VCaP (cell line): ENCODE data around the gene ZBTB8A.
"Not testable (repeated sequence)": the region's sequence is repeated elsewhere in the genome, so short reads cannot be mapped to it uniquely, and the experiment has no call there.

Experiments used
- H3K27ac ChIP-seq: fragments of 450-650 bp; 2 replicates; pipeline ENCODE4 v1.5.1; 2017
- TF ChIP-seq, protein P1 (sequence below): fragments of 450-650 bp; conservative IDR thresholded peaks from 2 replicates; pipeline ENCODE4 v1.5.1; 2017; ENCODE audit warnings: mild to moderate bottlenecking, moderate library complexity

Gene ZBTB8A

DNA sequence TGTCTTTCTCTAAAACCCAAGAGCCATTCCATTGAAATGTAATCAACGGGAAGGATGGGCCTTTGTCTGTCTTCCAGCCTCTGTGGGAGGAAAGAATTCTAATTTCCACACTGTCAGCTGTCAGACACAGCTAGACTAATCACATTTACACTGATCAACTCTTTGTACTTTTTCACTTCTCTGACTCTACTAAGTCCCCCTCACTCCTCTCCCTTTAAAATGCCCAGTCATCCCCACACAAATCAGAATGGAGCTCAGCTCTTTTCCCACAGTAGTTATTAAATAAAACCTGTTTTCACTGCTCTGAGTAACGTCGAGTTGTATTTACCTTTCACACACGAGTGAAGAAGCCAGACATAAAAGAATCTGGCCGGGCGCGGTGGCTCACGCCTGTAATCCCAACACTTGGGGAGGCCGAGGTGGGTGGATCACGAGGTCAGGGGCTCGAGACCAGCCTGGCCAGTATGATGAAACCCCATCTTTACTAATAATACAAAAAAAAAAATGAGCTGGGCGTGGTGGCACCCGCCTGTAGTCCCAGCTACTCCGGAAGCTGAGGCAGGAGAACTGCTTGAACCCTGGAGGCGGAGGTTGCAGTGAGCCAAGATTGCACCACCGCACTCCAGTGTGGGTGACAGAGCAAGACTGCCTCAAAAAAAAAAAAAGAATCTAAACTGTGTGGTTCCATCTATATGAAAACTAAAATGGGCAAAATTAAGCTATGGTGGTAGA lies 97.9 kb downstream of the ZBTB8A start:
- H3K27ac ChIP-seq, result no peak overlapping the region
- TF ChIP-seq, protein P1, sequence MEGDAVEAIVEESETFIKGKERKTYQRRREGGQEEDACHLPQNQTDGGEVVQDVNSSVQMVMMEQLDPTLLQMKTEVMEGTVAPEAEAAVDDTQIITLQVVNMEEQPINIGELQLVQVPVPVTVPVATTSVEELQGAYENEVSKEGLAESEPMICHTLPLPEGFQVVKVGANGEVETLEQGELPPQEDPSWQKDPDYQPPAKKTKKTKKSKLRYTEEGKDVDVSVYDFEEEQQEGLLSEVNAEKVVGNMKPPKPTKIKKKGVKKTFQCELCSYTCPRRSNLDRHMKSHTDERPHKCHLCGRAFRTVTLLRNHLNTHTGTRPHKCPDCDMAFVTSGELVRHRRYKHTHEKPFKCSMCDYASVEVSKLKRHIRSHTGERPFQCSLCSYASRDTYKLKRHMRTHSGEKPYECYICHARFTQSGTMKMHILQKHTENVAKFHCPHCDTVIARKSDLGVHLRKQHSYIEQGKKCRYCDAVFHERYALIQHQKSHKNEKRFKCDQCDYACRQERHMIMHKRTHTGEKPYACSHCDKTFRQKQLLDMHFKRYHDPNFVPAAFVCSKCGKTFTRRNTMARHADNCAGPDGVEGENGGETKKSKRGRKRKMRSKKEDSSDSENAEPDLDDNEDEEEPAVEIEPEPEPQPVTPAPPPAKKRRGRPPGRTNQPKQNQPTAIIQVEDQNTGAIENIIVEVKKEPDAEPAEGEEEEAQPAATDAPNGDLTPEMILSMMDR, result no peak

DNA sequence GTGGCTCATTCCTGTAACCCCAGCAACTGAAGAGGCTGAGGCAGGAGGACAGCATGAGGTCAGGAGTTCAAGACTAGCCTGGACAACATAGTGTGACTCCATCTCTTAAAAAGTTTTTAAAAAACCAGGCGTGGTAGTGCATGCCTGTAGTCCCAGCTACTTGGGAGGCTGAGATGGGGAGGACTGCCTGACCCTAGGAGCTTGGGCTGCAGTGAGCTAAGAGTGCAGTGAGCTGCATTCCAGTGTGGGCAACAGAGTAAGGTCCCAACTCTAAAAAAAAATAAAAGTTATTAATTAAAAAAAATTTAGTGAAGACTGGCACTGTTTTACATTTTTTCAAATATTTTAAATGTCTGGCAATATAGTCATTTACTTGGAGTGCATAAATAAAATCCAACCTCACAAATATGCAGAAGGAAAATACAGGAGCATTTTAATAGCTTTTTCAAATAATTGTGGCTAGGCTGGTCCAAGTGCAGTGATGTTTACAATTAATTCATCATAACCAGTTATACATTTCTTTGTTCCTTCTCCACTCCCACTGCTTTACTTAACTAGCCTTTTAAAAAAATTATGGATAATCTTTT lies 100.4 kb downstream of the ZBTB8A start:
- no peak overlapping the region for H3K27ac ChIP-seq
- TF ChIP-seq, protein P1, result no peak

DNA sequence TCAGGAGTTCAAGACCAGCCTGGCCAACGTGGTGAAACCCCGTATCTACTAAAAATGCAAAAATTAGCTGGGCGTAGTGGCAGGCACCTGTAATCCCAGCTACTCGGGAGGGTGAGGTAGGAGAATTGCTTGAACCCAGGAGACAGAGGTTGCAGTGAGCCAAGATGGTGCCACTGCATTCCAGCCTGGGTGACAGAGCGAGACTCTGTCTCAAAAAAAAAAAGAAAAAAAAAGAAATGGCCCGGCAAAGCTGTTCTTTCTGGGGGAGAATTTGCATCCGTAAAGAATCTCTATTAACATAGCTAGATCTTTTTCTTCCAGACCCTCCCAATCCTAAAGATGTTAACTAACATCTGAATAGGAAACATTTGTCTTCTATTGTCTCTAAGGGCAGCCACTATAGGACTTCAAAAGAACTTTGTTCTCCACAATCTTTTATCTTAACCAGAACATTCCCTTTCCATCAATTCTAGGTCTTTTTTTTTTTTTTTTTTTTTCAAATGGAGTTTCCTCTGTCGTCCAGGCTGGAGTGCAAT lies 103.1 kb downstream of the ZBTB8A start:
- H3K27ac ChIP-seq, result not testable (repeated sequence)

DNA sequence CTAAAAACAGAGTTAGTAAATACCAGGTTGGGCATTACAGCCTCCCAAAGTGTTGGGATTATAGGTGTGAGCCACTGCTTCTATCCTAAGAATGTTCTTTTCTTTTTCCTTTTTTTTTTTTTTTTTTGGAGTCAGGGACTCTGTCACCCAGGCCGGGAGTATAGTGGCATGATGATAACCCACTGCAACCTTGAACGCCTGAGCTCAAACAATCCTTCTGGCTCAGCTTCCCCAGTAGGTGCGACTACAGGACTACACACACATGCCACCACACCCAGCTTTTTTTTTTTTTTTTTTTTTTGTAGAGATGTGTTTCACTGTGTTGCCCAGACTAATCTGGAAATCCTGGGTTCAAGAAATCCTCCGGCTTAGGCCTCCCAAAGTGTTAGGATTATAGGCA lies 105.2 kb downstream of the ZBTB8A start:
- TF ChIP-seq, protein P1, result no peak

DNA sequence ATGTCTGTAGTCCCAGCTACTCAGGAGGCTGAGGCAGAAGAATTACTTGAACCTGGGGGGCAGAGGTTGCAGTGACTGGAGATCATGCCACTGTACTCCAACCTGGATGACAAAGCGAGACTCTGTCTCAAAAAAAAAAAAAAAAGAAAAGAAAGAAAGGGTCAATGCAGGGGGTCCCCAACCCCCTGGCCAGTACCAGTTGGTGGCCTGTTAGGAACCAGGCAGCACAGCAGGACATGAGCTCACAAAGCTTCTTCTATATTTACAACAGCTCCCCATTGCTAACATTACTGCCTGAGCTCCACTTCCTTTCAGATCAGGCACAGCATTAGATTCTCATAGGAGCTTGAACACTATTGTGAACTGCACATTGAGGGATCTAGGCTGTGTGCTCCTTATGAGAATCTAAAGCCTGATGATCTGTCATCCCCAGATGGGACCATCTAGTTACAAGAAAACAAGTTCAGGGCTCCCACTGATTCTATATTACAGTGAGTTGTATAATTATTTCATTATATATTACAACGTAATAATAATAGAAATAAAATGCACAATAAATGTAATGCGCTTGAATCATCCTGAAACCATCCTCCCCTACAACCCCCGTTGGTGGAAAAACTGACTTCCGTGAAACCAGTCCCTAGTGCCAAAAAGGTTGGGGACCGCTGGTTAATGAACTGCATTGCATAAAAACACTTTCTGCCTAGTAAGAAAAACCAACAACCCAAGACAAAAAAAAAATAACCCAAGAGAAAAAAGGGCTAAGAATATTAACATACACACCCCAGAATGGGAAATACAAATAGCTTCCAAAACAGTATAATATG lies 108.3 kb downstream of the ZBTB8A start:
- TF ChIP-seq, protein P1, result no peak
- H3K27ac ChIP-seq, result no peak overlapping the region

More for the DNA sequence above, 105.2 kb downstream of the ZBTB8A start:
- no peak overlapping the region for H3K27ac ChIP-seq

DNA sequence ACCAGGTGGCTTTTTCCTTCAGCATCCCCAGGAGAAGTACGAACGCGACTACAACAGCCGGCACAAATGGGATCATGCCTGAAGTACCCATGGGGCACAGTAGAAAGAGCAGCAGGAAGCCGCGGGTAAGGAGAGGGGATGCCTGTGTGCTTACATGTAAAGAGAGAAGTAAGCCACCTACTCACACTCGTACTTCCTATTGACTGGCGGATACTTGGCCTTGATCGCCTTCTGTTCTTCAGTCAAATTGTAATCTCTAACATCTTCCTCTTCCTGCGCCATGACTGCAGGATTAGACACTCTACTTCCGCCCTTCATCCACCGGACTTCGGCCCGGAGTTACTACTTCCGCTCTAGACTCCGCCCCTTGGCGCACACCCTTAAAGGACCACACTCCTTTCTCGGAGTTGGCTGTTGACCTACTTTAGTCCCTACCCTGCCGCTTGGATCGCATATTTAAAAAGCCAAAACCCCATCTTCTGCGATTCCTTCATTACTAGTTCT lies 111.1 kb downstream of the ZBTB8A start, which contains the start of gene ZBTB8OS:
ZBTB8OS (minus strand) TSS at position 303 of the 504 bp plus-strand sequence; CDS start at position 282, 21 bp downstream.
- H3K27ac ChIP-seq, result peak within 1 kb of the TSS; percentile 99
- TF ChIP-seq, protein P1, result no peak

DNA sequence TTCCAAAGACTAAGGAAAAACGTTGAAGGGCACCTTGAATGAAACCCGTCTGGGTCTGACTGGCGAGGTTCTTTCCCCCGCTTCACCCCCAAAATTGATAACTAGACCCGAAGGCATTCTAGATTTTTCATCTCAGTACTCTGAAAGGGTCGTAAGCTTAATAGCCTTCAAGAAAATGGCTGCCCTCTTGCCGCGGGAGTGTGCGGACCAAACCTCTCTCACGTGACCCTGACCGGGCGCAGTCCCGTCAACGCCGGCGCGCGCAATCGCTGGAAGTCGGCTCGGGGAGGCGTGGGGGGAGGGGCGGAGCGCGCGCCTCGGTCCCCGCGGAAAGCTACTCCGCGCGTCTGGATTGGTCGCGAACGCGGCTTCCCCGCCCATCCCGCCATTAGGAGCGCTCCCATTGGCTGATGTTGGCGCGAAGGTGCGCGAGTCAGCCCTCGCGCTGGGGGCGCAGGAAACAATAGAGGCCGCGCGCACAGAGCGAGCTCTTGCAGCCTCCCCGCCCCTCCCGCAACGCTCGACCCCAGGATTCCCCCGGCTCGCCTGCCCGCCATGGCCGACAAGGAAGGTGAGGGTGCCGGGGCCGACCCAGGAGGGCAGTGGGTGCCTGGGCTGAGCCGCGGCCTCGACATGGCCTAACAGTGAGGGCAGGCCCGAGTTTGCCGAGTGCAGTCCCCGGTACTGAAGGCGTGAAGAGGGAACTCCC lies 111.7 kb downstream of the ZBTB8A start, which contains the start of gene RBBP4:
RBBP4 (plus strand) TSS at position 457 of the 709 bp plus-strand sequence; CDS start at position 556, 99 bp downstream.
- TF ChIP-seq, protein P1, result no peak

More for the DNA sequence above, 111.7 kb downstream of the ZBTB8A start, which contains the start of gene RBBP4:
- peak within 1 kb of the TSS; percentile 99 for H3K27ac ChIP-seq
